H1 (cell line): ENCODE results near the gene KRT7. TPM values are rescaled to one million over a fixed set of nuclear protein-coding genes. Genes with fewer than 3 reads are reported as not detected.

Source experiments
- CHD7 ChIP-seq: fragments of 300-600 bp; sonication (generic); IDR thresholded peaks from 2 replicates; pipeline ENCODE4 v1.7.1; 2012; ENCODE audit warnings: low read length, moderate library complexity, mild to moderate bottlenecking, inconsistent platforms; ENCODE audit not compliant: insufficient replicate concordance
- polyA plus RNA-seq, 7 experiments: library from polyadenylated mRNA; depleted of rRNA in 3 of 7; stranded (reverse) in 5 of 7; unstranded in 2 of 7; fragments of >200 nt in 5 of 7; fragments of 200-250 nt in 2 of 7; gene quantifications; 1 replicate in 5 of 7; 2 replicates in 1 of 7; 4 replicates in 1 of 7; pipeline versions ENCODE4 v1.2.1 to v1.2.3, GENCODE V29; 2011 to 2013; ENCODE audit warnings: missing spikeins in 2 of 7, mixed read lengths in 2 of 7
- total RNA-seq: library from RNA; stranded (reverse); fragmentation: NEBNext Ultra II Directional; extraction: Animal tissue kit (Norgen Biotek cat#: 25700); gene quantifications from 2 replicates; pipeline ENCODE4 v1.2.1, GENCODE V29; 2021

Gene KRT7
- total and polyA plus RNA-seq, 2 of the 8 experiments (the other 6 are each of a cell fraction or from before 2014, with no cell fraction given) = 13.2 to 19.0 TPM

- no peak for TF ChIP-seq CHD7
These were observed 28.1 kb downstream of the KRT7 start (continued) for GRCh38 chr12:52261208-52261484.
